Measurements from ENCODE around the gene SPSB2. TPM values are rescaled to one million over a fixed set of nuclear protein-coding genes. Genes with fewer than 3 reads are reported as not detected.
A peak's percentile ranks its signal among the peaks of the same experiment; 100 is the strongest.

The SPSB2 gene
- total RNA-seq, 1 experiment from 2014 or later: 38.3 TPM

DNA sequence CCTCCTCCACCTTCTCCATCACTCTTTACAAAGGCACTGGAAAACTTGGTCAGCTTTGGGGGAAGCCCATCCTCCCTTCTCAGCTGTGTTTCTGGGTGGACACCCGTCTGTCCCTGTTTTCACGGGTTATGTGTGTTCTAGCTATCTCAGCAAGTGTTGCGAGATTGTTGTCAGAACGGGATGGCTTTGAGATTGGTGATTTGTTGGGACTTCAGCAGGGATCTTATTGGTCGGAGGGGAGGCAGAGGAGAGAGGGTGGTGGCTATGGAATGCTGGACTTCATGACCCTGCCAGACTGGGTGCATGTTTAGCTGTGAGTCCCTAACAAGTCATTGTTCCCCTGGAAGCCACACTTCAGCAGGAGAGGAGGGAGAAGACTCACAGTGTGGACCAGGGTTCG, 19.1 kb downstream of the SPSB2 start:
- no peak for DNase-seq (ENCODE audit: low spot score)
- in situ Hi-C loops (cut with HindIII; ENCODE audit: low sequenced_read_pairs): no loop called here

DNA sequence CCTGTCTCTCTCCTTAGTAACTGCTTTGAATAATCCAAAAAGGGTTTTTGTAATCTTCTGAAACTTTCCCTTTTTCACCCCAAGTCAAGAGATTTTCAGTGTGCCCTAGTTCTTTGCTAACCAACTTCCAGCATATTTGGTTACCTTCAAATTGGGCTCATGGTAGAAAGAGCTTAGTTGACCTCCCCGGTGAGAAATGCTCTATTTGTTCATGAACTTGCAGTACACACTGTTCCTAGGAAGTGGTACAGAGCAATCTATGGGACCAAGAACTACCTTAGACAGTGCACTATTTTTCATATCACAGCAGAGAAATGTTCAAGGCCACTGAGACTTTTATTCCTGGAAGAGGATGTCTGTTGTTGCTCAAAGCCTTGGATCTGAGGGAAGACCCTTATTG, 19.5 kb downstream of the SPSB2 start:
- no peak for DNase-seq (ENCODE audit: low spot score)
- in situ Hi-C loops (cut with HindIII; ENCODE audit: low sequenced_read_pairs): no loop called here

DNA sequence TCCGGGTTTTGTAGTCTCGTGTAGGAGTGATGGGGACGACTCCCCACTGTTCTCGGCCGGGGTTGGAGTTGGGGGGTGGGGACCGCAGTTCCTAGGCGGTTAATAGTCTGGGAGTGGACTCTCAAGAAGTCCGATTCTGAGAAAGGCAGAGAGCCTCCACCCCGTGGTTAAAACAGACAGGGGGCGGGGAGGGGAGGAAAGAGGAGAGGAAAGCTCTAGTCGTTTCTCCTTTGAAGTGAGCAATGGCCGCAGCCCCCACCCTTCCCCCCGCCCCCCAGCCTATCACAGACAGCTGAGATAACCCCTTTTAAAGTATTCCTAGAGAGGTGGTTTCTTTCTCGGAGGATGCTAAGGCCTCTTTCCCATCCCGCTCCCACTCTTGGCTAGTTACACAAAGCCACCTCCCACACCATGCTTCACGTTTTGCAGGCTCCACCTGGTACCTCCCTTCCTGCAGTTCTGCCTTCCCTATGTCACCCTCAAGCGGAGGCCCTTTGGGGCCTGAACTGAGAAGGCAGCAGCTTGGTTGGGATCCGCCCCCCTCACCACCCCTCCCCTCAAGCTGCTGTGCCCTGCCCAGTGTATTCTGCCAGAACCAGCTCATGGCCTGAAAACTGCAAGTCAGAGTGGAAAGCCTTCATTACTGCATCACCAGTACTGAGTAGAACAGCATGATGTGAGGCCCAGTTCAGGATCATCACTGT, 20.3 kb downstream of the SPSB2 start:
- no peak for DNase-seq (ENCODE audit: low spot score)
- in situ Hi-C loops (cut with HindIII; ENCODE audit: low sequenced_read_pairs): no loop called here

DNA sequence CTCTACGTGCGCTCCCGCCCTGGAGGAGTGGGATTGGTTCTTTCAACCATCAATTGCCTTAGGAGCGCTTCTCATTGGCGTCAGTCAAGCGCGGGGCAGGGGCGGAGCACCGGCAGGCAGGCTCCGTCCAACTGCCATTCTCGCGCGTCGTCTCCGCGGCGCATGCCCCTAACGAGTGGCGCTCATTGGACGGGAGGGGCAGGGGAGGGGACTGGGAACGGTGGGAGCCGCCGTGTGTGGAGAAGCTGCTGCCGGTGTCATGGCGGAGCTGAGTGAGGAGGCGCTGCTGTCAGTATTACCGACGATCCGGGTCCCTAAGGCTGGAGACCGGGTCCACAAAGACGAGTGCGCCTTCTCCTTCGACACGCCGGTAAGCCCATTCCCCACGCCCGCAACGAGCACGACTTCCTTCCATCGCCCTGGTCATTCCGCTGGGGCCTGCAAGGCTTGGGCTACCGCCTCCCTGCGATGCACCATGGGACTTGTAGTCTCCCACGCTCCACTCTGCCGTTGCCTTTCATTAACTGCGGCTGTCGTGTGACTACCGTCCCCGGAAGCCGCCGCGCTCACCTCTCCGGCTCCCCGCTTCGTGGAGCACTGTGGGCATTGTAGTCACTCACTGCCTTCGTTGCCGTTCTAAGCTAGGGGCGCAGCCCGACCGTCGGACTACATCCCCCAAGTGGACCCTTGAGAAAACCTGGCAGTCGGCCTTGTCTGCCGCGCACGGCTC, 21.0 kb downstream of the SPSB2 start, which contains the start of gene USP5:
Gene USP5, plus strand, starts transcription at position 230 of the 730 bp plus-strand sequence. Its CDS starts 30 bp downstream, at position 260.
- DNase-seq (ENCODE audit: low spot score): peak; percentile 100
- in situ Hi-C loops (cut with HindIII; ENCODE audit: low sequenced_read_pairs): no loop called here

DNA sequence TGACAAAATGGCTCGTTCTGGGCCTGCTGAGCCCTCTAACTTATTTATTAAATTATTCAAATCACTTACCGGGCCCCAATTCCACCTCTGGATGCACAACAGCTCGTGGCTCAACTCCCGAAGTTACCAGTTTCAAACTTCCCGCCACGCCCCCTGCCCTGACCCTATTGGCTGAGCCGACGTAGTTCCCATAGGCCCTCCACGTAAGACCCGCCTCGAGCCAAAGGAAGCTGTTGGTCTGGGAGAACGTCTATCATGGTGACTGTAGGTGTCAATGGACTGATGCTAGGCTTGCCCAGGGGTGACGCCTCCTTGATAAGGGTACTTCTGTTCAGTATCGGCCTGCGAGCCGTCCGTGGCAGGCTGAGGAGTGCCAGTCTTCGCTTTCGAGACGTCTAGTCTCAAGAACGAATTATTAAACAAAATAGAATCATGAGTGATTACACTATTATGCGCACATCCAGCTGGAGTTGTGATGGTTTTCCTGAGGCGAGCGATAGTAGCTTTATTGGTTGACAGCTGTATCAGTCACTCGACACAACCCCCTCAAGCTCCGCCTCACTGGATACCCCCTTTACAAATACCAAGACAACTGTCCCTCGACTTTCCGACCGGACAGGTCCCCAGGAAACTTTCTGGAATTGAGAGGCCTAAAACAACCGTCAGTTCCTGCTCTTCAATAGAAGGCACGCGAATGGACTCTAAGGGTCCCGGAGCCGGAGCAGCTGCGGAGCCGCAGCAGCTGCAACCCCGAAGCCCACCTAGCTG, 21.8 kb downstream of the SPSB2 start, which contains the start of gene CDCA3:
Gene CDCA3, minus strand, starts transcription at position 134 of the 768 bp plus-strand sequence. CDS start 334 bp downstream, outside the sequence.
- DNase-seq (ENCODE audit: low spot score): peak; percentile 99
- in situ Hi-C loops (cut with HindIII; ENCODE audit: low sequenced_read_pairs): no loop called here

DNA sequence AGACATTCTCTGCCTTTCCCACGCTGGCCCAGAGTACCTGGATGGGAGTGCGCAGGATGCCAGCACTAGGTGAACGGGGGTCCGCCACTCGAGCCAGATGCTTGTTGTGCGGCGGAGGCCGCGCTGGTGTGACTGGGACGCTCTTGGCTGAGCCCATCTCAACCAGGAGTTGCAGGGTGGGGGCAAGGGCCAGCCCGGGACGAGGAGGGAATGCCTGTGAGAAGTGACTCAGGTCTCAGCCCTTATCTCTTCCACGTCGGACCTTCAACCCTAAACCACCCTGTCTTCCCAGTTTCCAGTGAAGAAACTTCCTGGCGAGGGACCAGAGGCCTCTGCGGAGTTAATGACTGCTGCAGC, 22.3 kb downstream of the SPSB2 start:
- DNase-seq (ENCODE audit: low spot score): no peak
- in situ Hi-C loops (cut with HindIII; ENCODE audit: low sequenced_read_pairs): no loop called here

DNA sequence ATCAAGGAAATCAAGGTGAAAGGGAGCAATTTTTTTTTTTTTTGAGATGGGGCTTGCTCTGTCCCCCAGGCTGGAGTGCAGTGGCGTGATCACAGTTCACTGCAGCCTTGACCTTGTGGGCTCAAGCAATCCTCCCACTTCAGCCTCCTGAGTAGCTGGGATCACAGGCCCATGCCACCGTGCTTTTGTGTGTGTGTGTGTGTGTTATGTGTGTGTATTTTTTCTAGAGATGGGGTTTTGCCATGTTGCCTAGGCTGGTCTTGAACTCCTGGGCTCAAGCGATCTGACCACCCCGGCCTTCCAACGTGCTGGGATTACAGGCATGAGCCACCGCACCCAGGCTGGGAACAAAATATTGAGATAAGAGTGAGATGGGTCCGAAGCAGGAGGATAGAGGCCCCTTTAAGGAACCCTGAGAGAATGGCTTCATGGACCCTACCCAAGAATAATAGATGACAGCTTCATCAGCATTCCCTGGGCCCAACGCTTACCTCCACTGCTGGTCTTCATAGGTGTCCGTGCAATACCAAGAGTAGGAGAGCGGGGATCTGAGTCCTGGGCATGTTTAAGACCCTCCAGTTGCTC, 23.0 kb downstream of the SPSB2 start:
- DNase-seq (ENCODE audit: low spot score): no peak
- in situ Hi-C loops (cut with HindIII; ENCODE audit: low sequenced_read_pairs): no loop called here

DNA sequence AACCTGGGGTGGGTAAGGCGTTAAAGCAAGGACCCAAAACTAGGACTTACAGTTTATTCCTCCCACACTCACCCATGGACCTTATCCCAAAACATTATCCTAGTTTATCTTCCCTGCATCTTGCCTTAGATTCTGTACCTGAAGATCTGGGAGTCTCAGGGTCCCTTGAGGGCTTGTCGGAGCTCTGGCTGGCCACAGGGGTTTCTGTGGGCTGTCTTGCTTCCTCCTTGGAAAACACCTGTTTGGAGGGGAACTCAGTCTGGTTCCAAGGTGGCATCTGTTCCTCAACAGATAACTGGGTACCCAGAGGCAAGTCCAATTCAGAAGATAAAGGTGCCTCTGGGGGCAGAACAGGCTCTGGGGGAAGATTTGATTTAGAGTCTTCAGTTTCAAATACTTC, 23.7 kb downstream of the SPSB2 start:
- in situ Hi-C loops (cut with HindIII; ENCODE audit: low sequenced_read_pairs): no loop called here
- no peak for DNase-seq (ENCODE audit: low spot score)

DNA sequence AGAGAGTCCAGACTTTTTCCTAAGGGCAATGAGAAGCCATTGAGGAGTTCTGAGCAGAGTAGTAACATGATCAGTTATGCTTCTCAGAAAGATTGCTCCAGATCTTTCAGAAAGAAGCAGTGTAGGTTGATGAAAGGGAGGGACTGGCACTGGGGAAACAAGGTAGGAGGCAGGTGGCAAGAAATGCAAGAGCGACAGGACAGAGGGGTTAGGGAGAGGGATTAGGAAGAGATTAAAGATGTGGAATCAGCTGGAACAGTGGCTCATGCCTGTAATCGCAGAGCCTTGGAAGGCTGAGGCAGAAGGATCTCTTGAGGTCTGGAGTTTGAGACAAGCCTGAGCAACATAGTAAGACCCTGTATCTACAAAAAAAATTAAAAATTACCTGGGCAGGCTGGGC, 25.4 kb downstream of the SPSB2 start:
- in situ Hi-C loops (cut with HindIII; ENCODE audit: low sequenced_read_pairs): no loop called here

DNA sequence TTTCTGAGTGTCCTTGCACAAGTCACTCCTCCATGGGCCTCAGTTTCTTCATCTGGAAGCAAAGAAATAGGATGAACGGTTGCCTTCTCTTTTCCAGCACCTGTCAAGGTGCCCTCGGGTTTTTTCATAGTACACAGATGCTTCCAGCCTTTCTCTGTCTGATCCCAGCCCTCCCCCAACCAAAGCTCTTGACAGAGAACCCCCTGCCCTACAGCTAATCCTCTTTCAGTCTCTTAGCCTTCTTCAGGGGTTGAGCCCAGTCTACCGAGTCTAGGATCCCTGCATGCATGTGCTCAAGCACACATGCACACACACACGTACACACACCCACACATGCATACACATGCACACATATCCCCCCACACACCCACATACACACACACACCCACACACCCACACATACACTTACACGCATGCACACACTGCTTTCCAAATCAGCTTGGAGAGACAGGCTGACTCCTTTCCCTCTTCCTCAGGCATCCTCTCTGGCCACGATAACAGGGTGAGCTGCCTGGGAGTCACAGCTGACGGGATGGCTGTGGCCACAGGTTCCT, 26.7 kb downstream of the SPSB2 start:
- in situ Hi-C loops (cut with HindIII; ENCODE audit: low sequenced_read_pairs): no loop called here
- DNase-seq (ENCODE audit: low spot score): no peak

More for the DNA sequence above, 25.4 kb downstream of the SPSB2 start:
- DNase-seq (ENCODE audit: low spot score): no peak

DNA sequence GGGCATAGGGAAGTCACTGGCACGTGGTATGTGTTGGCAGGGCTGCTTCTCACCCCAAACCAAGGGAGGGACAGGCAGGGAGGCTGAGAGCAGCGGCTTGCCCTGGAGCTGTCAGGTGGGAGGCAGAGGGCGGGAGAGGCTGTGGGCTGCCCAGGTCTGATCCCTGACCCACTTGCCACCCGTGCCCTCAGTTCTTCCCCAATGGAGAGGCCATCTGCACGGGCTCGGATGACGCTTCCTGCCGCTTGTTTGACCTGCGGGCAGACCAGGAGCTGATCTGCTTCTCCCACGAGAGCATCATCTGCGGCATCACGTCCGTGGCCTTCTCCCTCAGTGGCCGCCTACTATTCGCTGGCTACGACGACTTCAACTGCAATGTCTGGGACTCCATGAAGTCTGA, 27.7 kb downstream of the SPSB2 start:
- in situ Hi-C loops (cut with HindIII; ENCODE audit: low sequenced_read_pairs): no loop called here

DNA sequence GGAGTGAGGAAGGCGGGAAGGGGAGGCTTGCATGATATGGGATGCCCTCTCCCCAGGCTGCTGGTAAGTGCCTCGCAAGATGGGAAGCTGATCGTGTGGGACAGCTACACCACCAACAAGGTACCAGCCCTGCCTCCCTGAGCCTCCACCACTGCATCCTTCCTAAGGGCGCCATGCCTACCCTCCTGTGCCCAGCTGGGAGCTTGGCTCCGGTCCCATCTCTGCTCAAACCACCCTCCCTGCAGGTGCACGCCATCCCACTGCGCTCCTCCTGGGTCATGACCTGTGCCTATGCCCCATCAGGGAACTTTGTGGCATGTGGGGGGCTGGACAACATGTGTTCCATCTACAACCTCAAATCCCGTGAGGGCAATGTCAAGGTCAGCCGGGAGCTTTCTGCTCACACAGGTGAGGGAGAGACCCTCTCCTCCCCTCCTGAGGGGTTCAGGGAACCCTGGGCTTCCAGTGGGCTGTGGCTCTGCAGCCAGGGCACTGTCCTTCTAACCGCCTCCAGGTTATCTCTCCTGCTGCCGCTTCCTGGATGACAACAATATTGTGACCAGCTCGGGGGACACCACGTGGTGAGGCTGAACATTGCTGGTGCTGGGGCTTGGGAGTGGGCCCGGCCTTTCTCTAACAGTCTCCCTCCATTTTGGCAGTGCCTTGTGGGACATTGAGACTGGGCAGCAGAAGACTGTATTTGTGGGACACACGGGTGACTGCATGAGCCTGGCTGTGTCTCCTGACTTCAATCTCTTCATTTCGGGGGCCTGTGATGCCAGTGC, 29.8 kb downstream of the SPSB2 start:
- no peak for DNase-seq (ENCODE audit: low spot score)
- in situ Hi-C loops (cut with HindIII; ENCODE audit: low sequenced_read_pairs): no loop called here

More for the DNA sequence above, 27.7 kb downstream of the SPSB2 start:
- no peak for DNase-seq (ENCODE audit: low spot score)

DNA sequence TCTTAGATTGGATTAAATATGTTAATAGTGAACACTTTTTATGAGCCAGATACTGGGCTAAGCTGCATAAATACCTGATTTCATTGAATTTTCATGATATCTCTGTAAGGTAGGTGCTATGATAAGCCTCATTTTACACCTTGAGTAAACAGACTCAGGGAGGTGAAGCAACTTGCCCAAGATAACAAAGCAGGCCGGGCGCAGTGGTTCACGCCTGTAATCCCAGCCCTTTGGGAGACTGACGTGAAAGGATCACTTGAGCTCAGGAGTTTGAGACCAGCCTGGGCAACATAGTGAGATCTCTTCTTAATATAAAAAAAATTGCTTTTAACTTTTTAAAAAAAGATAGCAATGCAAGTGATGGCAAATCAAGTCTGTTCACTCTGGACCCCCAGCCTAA, 31.0 kb downstream of the SPSB2 start:
- in situ Hi-C loops (cut with HindIII; ENCODE audit: low sequenced_read_pairs): no loop called here
- no peak for DNase-seq (ENCODE audit: low spot score)

DNA sequence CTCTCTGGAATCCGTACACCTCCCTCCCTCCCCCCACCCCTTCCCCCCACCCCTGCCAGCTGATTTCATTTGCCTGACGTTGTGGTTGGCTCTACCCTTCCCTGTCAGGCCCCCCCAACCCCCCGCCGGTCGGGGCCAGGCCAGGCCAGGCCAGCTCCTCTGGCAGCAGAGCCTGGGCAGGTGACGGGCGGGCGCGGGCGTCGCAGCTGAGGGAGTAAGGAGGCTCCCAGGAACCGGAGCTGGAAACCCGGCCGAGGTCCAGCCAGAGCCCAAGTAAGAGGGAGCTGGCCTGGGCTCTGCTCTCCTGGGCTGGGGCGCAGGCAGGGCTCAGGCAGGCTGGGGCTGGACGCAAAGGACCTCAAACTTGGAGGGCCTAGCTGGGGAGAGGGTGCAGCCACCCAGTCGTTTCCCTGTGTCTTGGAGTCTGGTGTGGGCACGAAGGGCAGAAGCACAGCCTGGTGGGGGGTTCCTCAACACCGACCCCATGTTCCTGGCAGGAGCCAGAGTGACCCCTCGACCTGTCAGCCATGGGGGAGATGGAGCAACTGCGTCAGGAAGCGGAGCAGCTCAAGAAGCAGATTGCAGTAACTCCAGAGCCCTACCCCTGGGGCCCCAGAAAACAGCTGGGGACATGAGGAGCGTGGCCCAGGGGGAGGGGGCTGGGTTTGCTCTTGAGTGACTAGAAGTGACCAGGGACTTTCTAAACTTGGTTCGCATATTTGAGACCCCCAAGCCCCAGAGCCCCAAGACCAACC, 32.2 kb downstream of the SPSB2 start, which contains the start of gene GNB3:
Gene GNB3, plus strand, starts transcription at position 165 of the 755 bp plus-strand sequence. Its CDS starts 363 bp downstream, at position 528.
- no peak for DNase-seq (ENCODE audit: low spot score)
- in situ Hi-C loops (cut with HindIII; ENCODE audit: low sequenced_read_pairs): no loop called here

DNA sequence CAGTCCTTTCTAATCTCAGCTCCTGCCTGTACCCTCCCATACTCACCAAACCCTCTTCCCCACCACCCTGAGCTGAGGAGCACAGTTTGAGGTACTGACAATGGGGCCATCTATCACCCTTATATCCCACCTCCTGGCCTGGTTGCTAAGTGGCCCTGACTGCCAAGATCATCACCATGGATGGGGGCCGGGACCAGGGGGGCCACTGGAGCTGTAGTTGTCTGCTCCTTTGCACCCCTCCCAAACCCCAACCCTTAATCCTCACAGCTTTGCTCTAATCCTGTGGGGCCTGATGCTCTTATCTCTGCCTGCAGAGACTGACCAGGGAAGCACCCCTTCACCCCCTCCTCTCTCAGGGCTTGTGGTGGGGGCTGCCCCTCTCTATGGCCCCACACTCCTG, 32.8 kb downstream of the SPSB2 start:
- DNase-seq (ENCODE audit: low spot score): no peak
- in situ Hi-C loops (cut with HindIII; ENCODE audit: low sequenced_read_pairs): no loop called here

DNA sequence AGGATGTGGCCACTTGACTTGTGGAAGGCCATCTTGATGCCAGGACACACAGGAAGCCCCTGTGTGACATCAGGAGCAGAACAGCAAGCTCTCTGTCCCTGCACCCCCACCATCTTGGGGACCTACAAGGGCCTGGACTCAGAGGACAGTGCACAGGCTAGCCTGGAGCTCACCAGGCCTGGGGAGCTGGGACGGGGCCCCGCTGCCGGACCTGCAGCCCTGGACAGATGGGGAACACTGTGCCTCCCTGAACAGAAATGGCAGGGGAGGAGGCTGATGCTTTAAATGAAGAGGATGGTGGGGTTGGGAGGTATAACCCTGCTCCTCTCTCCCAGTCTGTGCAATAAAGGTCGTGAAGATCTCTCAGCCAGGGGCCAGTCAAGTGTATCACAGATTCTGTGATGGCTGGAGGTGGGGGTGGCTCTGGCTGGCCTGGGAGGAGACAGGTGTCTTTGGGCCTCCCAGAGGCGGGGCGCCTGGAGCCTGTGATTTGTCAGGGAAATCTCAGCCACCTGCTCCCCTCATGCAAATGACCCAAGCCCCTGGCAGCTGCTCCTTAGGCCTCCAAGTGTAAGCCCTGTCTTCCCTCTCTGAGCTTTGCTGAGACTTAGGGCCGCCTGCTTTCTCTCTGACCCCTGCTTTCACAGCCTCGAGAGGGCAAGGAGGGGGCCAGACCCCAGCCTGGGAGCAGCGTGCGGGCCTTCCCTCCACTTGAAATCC, 33.5 kb downstream of the SPSB2 start:
- in situ Hi-C loops (cut with HindIII; ENCODE audit: low sequenced_read_pairs): no loop called here
- DNase-seq (ENCODE audit: low spot score): peak; percentile 85

DNA sequence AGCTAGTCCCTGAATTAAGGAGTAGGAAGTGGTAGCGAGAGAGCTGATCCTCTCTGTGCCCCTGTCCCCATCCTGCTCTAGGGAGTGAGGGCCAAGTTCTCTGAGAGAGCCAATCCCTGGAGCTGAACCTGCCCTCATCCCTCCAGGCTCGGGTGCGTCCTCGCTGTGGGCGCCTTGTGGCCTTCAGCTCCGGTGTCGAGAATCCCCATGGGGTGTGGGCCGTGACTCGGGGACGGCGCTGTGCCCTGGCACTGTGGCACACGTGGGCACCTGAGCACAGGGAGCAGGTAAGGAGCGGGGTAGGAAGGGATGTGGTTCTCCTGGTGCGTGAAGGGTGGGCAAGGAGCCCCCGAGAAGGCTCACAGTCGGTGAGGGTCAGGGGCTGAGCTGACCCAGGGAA, 34.2 kb downstream of the SPSB2 start:
- in situ Hi-C loops (cut with HindIII; ENCODE audit: low sequenced_read_pairs): no loop called here

More for the DNA sequence above, 34.2 kb downstream of the SPSB2 start:
- no peak for DNase-seq (ENCODE audit: low spot score)

All from G401 (cell line).